Measurements from ENCODE around the gene LENG9. TPM values are rescaled to one million over a fixed set of nuclear protein-coding genes. Genes with fewer than 3 reads are reported as not detected.
A peak's percentile ranks its signal among the peaks of the same experiment; 100 is the strongest.
"Not testable (repeated sequence)": the region's sequence is repeated elsewhere in the genome, so short reads cannot be mapped to it uniquely, and the experiment has no call there.

Gene LENG9
- total RNA-seq, 1 donor from 2014 or later, result 3.9 TPM

DNA sequence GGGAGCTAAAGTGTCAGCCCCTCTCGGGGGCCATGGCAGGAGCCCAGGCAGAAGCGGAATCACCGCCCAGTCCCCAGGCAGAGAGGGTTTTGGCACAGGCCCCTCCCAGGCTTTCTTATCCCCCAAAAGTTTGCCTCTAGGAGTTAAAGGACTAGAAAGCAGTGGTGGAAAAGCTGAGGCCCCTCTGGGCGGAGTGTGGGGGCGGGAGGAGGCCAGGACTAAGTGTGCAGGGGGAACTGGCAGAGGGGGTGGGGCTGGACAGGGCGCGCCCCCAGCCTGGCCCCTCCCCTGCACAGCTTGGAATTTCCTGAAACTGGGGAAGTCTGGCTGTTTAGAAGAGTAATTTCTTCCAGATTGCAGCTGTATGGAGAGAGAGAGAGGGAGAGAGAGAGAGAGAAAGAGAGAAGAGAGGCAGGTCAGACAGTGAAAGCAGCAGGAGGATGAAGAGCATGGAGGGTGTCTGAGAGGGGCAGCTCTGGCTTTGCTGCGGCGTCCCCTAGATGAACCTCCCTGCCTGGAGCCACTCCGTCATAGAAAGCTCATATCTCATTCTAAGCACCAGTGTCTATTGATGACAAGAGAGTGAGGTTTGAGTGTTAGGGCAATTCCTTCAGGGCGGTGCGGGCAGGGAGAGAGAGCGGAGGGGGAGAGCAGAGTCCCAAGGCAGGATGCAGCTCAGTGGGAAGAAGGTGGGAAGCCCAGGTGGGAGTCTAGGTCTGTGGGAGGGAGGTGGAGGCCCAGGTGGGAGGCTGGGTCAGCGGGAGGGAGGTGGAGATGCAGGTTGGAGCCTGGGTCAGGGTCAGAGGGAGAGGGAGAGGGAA is 9.7 kb upstream of the LENG9 start, which contains the start of gene CDC42EP5:
Gene CDC42EP5 (minus strand): TSS at position 226 of the 821 bp plus-strand sequence. CDS start 7,749 bp downstream, outside the sequence.
- Mint-ChIP-seq H3K27me3 (peaks cover 30% of the 10 kb centered on the region), H3K4me1 (ENCODE audit: unreplicated experiment) (peaks cover 40% of the 10 kb centered on the region), H3K36me3 (peaks cover 4% of the 10 kb centered on the region), H3K4me3 (peak within 1 kb of the TSS; percentile 88), H3K27ac (peak within 1 kb of the TSS; percentile 96), H3K9me3 (no peaks in the 10 kb centered on the region)
- peak; percentile 87 for DNase-seq (ENCODE audit: extremely low spot score, unreplicated experiment)
- TF ChIP-seq, protein P1, sequence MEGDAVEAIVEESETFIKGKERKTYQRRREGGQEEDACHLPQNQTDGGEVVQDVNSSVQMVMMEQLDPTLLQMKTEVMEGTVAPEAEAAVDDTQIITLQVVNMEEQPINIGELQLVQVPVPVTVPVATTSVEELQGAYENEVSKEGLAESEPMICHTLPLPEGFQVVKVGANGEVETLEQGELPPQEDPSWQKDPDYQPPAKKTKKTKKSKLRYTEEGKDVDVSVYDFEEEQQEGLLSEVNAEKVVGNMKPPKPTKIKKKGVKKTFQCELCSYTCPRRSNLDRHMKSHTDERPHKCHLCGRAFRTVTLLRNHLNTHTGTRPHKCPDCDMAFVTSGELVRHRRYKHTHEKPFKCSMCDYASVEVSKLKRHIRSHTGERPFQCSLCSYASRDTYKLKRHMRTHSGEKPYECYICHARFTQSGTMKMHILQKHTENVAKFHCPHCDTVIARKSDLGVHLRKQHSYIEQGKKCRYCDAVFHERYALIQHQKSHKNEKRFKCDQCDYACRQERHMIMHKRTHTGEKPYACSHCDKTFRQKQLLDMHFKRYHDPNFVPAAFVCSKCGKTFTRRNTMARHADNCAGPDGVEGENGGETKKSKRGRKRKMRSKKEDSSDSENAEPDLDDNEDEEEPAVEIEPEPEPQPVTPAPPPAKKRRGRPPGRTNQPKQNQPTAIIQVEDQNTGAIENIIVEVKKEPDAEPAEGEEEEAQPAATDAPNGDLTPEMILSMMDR (conservative IDR thresholded peaks at IDR 0.05), result no peak

GRCh38 chr19:54470991-54471782 is 7.6 kb upstream of the LENG9 start:
- Mint-ChIP-seq H3K27ac (peak overlapping the region; percentile 58), H3K9me3 (no peaks in the 10 kb centered on the region), H3K36me3 (peaks cover 7% of the 10 kb centered on the region), H3K4me1 (ENCODE audit: unreplicated experiment) (peaks cover 33% of the 10 kb centered on the region), H3K27me3 (peaks cover 20% of the 10 kb centered on the region), H3K4me3 (peak overlapping the region; percentile 85)
- TF ChIP-seq, protein P1 (conservative IDR thresholded peaks at IDR 0.05), result no peak
- no peak for DNase-seq (ENCODE audit: extremely low spot score, unreplicated experiment)

- H3K27me3 Mint-ChIP-seq, result peaks cover 20% of the 10 kb centered on the region
Observed at GRCh38 chr19:54470276-54470887, 6.8 kb upstream of the LENG9 start.

GRCh38 chr19:54469496-54469934 is 5.9 kb upstream of the LENG9 start:
- Mint-ChIP-seq H3K27ac (peak overlapping the region; percentile 71), H3K4me1 (ENCODE audit: unreplicated experiment) (peaks cover 33% of the 10 kb centered on the region), H3K4me3 (peak overlapping the region; percentile 23), H3K27me3 (peaks cover 20% of the 10 kb centered on the region), H3K36me3 (peaks cover 7% of the 10 kb centered on the region), H3K9me3 (no peaks in the 10 kb centered on the region)
- no peak for DNase-seq (ENCODE audit: extremely low spot score, unreplicated experiment)
- TF ChIP-seq, protein P1 (conservative IDR thresholded peaks at IDR 0.05), result no peak

More at GRCh38 chr19:54470276-54470887, 6.8 kb upstream of the LENG9 start:
- TF ChIP-seq, protein P1 (conservative IDR thresholded peaks at IDR 0.05), result no peak
- peaks cover 33% of the 10 kb centered on the region for H3K4me1 Mint-ChIP-seq (ENCODE audit: unreplicated experiment)
- peaks cover 7% of the 10 kb centered on the region for H3K36me3 Mint-ChIP-seq
- no peaks in the 10 kb centered on the region for H3K9me3 Mint-ChIP-seq
- peak overlapping the region; percentile 85 for H3K4me3 Mint-ChIP-seq
- DNase-seq (ENCODE audit: extremely low spot score, unreplicated experiment), result no peak
- H3K27ac Mint-ChIP-seq, result peak overlapping the region; percentile 71

DNA sequence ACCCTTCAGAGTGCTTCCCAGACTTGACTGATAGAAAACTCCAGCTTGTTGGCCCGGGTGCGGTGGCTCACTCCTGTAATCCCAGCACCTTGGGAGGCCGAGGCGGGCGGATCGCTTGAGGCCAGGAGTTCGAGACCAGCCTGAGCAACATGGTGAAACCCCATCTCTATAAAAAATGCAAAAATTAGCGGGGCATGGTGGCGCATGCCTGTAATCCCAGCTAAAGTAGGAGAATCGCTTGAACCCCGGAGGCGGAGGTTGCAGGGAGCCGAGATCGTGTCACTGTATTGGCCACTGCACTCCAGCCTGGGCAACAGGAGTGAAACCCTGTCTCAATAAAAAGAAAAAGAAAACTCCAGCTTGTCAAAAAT is 2.5 kb upstream of the LENG9 start:
- Mint-ChIP-seq H3K36me3 (peaks cover 12% of the 10 kb centered on the region), H3K27me3 (peaks cover 22% of the 10 kb centered on the region), H3K4me1 (ENCODE audit: unreplicated experiment) (peaks cover 36% of the 10 kb centered on the region), H3K27ac (peak overlapping the region; percentile 74), H3K4me3 (peak overlapping the region; percentile 61)
- not testable (repeated sequence) for H3K9me3 Mint-ChIP-seq; DNase-seq (ENCODE audit: extremely low spot score, unreplicated experiment)
